SKM-1 (cell line): Measurements from ENCODE around the gene PPP2R3B.
"Not testable (repeated sequence)": the region's sequence is repeated elsewhere in the genome, so short reads cannot be mapped to it uniquely, and the experiment has no call there.

ENCODE experiments used
- DNase-seq: peaks from one replicate; lab custom pipeline; 2025; ENCODE audit not compliant: unreplicated experiment; lab: John Stamatoyannopoulos, UW

PPP2R3B gene, protein sequence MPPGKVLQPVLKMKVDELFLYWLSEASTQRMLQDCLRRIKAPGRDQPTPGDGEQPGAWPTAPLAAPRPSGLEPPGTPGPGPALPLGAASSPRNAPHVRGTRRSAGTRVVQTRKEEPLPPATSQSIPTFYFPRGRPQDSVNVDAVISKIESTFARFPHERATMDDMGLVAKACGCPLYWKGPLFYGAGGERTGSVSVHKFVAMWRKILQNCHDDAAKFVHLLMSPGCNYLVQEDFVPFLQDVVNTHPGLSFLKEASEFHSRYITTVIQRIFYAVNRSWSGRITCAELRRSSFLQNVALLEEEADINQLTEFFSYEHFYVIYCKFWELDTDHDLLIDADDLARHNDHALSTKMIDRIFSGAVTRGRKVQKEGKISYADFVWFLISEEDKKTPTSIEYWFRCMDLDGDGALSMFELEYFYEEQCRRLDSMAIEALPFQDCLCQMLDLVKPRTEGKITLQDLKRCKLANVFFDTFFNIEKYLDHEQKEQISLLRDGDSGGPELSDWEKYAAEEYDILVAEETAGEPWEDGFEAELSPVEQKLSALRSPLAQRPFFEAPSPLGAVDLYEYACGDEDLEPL

DNA sequence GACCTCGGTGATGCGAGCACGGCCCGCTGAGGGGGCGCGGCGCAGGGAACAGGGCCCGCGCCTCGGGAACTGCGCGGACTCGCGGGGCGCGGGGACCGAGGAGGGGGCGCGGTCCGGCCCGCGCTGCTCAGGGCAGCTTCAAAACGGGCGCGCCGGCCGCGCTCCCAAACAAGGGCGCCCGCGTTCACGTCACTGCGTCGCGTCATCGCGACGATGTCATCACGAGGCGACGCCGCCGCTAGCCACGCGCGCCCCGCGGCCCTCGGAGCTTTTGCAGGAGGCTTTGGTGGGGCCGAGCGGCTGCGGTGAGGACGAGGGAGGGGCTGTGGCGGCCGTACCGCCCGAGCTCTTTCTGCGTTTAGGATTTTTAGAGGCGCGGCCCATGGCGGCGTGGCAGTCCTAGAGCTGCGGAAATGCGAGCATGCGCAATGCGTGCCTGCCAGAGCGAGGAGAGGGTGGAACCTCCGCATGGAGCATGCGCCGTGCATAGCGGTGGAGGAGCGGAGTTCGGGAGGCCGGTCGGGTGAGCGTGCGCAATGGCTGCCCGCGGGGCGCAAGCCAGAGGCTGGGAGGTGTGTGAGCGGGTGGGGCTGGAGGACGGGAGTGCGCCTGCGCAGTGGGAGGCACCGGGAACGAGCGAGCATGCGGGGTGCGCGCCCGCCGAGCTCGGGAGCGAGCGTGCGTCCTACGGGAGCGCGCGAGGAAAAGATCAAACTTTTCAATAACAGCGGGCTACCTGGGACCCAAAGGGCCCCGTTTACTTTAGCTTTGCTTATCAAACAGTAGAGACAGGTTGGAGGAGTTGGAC is at the start of gene PPP2R3B:
PPP2R3B (minus strand) TSS at position 140 of the 808 bp plus-strand sequence. CDS start 216 bp downstream, outside the sequence.
- no peak for DNase-seq

DNA sequence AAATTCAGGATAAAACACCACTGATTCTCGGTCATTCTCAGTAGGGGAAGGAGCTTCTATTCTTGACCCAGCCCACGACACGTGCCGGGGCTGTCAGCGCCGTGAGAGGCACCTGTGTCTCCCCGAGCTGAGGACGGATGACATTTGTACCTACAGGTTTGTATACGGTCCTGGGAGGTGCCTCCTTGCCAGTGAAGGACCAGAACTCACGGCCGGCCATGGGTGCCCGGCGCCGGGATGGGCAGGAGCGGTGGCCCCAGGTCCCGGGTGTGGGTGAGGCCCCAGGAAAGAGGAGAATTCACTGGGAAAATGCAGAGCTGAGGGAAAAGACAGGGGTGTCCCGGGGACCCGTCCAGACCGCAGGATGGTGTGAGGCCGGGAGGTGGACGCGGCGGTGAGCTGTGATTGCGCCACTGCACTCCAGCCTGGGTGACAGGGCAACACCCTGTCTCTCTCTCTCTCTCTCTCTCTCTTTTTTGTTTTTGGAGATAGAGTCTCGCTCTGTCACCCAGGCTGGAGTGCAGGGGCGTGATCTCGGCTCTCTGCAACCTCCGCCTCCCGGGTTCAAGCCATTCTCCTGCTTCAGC is 48.9 kb upstream of the PPP2R3B start:
- DNase-seq = no peak

DNA sequence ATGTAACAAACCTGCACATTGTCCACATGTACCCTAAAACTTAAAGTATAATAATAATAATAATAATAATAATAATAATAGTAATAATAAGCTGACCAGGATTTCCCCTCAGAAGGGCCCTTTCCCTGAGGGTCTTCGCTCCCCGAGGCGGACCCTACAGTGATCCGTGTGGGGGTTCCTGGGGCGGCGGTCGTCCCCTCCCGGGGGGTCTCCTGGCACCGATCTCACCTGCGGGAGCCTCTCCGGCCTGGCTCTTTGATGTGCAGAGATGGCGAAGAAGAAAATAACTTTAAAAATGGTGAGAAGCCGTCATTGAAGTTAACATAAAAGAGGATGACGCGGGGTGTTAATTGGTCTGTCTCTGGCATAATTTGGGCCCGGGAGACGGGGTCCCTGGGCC is 48.2 kb upstream of the PPP2R3B start:
- DNase-seq = no peak

DNA sequence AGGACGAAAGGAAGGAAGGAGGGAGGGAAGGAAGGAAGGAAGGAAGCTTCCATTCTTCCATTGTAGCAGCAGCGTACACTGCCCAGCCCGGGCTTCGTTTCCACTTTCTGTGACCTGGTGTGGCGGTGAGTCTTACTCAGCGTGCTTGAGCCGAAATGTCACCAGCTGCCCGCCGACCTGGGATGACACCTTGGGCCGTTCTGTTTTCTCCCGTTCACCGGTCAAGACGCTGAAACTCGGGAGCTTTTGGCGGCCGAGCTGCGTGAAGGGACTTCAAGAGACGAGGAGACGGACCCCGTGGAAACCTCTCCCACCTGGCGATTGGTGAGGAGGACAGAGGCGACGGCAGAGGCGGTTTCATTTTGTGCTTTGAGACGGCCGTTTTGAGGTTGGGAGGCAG is 47.1 kb upstream of the PPP2R3B start:
- no peak for DNase-seq

DNA sequence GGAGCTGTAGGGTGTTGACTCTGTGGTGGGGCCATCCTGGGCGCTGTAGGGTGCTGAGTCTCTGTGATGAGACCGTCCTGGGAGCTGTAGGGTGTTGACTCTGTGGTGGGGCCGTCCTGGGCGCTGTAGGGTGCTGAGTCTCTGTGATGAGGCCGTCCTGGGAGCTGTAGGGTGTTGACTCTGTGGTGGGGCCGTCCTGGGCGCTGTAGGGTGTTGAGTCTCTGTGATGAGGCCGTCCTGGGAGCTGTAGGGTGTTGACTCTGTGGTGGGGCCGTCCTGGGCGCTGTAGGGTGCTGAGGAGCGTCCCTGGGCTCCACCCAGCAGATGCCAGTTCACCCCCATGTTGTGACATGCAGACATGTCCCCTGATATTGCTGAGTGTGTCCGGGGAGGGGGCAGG is 46.0 kb upstream of the PPP2R3B start:
- not testable (repeated sequence) for DNase-seq

DNA sequence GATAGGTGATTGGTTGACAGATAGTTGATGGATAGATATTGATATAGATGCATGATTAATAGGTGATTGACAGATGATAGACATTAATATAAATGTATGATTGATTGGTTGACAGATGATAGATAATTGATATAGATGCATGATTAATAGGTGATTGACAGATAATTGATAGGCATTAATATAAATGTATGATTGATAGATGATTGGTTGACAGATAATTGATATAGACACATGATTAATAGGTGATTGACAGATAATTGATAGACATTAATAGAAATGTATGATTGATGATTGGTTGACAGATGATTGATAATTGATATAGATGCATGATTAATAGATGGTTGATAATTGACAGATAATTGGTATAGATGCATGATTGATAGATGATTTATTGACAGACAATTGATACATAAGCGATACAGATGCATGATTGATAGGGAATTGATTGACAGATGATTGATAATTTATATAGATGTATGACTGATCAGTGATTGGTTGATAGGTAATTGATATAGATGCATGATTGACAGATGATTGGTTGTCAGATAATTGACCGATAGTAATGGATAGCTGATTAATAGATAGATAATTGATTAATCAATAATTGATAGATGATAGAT is 44.9 kb upstream of the PPP2R3B start:
- no peak for DNase-seq

DNA sequence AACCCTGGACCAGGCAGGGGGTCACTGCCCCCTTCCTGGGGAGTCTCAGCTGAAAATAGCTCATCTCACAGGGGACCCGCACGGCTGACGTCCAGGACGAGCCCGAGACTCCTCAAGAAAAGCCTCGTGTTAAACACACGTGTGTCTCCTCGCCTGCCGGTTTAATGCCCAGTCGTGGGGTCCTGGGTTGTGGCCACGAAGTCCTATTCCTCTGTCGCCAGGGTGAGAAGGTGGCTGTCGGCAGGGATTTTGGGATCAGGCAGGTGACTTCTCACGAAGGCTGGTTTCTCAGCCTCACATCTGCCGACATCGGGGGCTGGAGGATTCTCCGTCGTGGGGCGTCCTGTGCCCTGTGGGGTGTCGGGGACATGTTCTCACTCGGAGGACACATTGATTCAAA is 44.3 kb upstream of the PPP2R3B start:
- no peak for DNase-seq

DNA sequence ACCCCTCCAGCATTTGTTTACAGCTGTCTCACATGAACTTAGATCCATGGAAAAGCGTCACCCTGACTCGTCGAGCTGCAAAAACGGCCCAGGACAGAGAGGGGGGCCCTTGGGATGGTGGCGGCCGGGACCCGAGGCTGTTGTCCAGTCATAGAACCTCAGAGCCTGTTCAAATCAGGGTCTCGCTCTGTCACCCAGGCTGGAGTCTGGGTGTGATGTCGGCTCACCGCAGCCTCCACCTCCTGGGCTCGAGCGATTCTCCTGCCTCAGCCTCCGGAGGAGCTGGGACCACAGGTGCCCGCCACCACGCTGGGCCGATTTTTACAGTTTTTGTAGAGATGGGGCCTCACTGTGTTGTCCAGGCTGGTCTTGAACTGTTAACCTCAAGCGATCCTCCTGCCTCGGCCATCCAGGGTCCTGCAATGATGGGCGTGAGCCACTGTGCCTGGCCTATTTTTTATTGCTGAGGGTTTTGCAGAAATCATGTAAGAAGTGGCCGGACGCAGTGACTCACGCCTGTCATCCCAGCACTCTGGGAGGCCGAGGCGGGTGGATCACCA is 42.6 kb upstream of the PPP2R3B start:
- DNase-seq = no peak

DNA sequence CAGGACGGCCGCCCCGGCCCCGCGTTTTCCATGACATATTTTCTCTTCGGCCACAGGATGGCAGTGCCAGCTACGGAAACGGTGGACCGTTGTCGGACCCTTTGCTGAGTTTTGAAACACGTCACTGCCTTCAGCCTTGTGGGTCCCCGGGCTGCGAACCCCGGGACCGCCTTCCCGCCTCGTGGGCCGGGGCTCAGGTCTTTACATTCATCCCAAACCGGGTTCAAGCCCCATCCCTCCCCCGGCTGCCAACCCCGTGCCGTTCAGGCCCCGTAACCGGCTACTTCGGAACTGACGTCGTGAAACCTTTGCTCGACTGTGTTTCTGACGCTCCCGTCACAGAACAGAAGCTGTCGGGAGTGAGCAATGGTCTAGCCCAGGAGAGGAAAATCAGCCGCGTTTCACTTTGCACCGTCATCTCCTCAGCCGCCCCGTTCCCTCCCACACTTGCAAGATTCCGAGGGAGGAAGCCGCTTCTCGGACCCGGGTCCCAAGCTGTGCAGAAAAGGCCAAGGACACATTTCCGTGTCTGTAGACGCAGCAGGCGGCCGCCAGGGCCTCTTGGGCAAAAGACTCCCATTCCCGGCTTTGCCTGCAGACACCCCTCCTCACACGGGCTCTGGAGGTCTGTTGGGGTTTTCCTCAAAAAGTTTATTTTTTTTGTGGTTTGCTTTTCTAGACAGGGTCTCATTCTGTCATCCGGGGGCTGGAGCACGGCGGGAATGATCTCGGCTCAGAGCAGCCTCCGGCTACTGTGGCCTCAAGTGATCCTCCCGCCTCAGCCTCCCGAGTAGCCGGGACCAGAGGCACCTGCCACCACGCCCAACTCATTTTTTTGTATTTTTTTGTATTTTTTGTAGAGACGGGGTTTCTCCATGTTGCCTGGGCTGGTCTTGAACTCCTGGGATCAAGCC is 41.4 kb upstream of the PPP2R3B start:
- DNase-seq = no peak

DNA sequence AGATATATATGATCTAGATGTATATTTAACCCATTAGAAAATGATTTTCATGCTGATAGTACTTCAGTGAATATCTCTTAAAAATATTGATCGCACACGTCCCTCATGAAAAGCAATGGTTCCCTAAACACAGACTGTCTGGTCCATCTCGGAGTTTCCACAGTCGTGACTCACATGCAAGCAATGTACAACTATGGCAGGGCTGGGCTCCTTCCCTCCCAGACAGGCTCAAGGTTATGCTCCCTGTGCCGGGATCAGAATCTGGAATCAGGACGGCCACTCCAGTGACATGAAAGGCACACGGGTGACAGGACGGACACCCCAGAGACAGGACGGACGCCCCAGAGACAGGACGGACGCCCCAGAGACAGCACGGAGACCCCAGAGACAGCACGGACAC is 40.2 kb upstream of the PPP2R3B start:
- no peak for DNase-seq

DNA sequence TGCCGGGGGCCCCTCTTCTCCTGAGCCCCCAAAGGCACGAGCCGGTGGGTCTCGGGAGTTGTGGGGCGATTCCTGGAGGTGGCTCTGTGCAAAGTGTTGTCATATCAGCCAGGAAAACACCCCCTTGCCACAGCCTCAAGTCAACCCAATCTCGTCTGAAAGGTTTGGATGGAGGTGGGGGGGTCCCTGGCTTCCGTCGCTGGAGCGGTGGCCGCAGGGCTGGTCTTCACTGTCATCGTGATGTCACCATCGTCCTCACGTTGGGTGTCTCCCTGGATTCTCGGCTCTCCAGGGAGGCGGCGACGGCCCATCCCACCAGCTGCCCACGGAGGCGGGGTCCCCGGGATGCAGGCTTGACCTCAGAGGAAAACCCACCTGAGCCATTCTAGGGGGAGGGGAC is 38.3 kb upstream of the PPP2R3B start:
- no peak for DNase-seq

DNA sequence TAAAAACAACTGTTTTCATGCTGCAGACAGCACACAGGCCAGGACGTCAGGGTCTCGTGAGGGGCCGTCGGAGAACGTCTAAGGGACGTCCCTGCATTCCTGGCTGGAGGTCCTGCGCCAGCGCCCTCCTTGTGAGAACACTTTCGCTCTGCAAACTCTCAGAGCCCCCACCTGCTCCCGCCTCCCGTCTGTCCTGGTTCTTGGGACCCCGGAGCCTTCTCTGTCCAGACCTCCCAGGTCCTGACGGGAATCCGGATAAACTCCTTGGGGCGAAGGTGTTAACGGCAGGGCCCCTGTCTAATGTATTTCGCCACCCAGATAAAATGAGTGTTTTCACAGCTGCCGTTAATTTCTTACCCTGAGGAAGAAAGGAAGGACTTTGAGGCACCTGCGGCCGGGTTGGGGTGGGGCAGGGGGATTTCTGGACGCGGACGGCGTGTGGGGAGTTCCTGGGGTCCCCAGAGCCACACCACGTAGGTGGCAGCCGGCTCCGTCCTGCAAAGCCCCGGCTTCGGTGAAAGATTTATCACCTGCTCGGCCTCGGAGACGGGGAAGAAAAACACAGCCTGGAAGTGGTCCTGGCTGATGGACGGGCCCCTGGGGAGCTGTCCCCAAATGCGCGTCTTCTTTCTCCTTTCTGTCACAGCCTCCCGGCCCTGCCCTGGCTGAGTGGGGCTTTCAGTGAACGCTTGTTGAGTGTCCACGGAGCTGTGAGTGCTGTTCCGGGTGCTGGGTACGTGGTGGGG is 35.1 kb upstream of the PPP2R3B start:
- DNase-seq = no peak

DNA sequence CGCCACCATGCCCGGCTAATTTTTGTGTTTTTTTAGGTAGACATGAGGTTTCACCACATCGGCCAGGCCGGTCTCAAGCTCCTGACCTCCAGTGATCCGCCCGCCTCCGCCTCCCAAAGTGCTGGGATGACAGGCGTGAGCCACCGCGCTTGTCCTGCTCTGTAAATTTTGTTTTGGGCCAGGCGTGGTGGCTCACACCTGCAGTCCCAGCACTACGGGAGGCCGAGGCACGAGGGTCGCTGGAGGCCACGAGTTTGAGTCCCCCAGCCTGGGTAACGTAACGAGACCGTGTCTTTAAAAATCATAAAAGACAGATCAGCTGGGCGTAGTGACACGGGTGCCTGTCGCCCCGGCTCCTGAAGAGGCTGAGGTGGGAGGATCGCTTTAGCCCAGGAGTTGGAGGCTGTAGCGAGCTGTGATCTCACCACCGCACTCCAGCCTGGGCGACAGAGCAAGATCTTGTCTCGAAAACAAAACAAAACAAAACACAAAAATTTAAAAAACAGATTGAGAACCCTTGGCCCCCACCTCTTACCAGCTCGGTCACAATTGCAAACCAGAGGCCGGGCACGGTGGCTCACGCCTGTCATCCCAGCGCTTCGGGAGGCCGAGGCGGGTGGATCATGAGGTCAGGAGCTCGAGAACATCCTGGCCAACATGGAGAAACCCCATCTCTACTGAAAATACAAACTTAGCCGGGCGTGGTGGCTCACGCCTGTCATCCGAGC is 34.0 kb upstream of the PPP2R3B start:
- DNase-seq = no peak

DNA sequence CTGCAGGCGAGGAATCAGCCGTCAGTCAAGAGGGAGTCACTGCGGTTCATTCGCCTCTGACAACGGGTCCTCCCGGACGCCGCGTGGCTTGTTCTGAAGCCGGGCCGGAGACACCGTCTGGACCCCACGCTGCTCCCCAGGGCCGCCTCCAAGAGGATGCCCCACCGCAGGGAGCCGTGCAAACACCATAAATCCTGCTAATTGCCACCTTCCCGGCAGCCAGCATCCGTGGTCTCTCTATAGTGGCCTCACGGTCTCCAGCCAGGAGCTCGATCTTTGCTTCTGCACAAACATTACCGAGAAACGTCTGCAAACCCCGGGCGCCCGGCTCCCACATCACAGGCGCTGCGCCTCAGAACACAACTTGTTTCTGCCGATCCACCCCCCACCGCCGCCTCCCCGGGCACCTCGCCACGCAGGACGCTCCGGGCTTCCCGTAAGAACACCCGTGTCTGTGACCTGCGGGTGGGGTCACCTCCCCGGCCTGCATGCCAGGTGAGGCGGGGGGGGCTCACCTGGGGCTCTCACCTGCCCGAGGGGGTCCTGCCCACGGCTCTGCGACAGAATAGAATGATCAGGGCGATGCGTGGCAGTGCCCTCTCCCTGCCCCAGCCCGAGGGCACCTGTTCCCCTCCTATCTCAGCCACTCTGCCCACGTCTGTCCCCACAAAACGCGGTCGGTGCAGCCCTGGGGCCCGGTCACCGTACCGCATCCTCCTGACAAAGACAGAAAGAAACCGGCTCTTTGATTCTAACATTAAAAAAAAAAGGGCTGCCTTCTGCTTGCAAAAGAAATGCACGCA is 32.4 kb upstream of the PPP2R3B start:
- DNase-seq = no peak

DNA sequence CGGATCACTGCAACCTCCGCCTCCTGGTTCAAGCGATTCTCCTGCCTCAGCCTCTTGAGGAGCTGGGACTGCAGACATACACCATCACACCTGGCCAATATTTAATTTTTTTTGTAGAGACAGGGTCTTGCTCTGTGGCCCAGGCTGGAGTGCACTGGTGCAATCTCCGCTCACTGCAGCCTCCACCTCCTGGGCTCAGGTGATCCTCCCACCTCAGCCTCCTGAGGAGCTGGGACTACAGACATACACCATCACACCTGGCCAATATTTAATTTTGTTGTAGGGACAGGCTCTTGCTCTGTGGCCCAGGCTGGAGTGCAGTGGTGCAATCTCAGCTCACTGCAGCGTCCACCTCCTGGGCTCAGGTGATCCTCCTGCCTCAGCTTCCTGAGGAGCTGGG is 28.8 kb upstream of the PPP2R3B start:
- not testable (repeated sequence) for DNase-seq

DNA sequence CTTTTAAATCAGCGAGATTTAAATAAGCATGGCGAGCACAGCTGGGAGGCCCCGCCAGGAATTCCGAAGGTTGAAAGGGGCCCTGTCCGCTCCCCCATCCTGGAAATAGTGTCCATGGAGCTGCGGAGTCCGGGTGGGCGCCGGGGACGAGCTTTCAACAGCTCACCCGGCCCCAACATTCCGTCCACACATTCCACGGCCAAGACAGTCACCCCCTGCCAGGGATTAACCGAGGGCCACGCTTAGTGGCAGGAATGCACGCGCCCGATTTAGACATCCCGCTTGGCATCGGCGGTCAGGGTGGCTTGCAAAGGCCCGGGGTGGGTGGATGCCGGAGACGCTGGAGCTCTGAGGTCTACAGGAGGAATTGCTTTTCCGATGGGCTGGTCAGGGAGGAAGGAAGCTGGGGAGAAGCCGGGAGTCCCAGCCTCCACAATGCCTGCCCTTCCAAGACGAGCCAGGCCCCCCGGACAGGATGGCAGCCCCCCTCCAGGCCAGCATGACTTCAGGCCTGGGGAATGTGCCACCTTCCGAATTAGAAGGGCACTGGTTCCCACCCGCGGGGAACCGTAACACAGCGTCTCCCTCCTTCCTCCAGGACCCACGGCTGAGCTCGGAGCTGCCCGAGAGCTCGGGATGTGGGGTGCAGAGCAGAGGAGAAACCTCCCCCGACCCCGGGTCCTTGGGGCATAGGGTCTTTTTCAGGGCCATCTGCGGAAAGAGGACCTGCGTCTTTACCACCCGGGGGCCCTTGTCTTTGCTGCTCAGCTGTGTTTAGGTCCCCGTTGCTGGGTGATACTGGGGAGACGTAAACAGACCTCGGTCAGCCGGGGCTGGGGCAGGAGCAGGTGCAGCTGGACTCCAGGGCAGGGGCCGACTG is 26.9 kb upstream of the PPP2R3B start:
- no peak for DNase-seq

DNA sequence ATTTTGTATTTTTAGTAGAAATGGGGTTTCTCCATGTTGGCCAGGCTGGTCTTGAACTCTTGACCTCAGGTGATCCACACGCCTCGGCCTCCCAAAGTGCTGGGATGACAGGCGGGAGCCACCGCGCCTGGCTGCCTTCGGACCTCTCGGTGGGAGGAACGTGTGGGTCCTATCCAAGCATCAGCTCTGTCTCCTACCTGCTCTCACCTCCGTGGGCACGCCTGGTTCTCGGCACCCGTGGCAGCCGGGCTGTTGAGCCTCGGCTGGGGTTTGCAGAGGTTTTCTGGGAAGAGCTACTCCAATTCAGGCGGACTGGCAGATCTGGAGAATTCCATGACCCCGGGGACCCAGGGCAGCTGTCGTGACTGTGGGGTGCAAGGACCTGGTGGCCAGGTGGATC is 23.6 kb upstream of the PPP2R3B start:
- DNase-seq = no peak
